T-cell (primary cell): ENCODE results near the gene KRT79. TPM values are rescaled to one million over a fixed set of nuclear protein-coding genes. Genes with fewer than 3 reads are reported as not detected.

ENCODE experiments used
- ATAC-seq, 4 experiments: fragments of 200-7000 bp in 3 of 4; fragments of 150-1000 bp in 1 of 4; cut with Tn5 transposase; replicated peaks in 1 of 4; 1 replicate in 3 of 4; 2 replicates in 1 of 4; pipeline ENCODE4 v1.10.0; 2021; ENCODE audit warnings: moderate library complexity in 3 of 4, mild to moderate bottlenecking in 2 of 4, moderate number of reproducible peaks in 1 of 4
- CTCF ChIA-PET, 2 donors: fragments of 300-600 bp; sonication (Branson Sonifier 250); formaldehyde crosslinking; loops; one replicate each; lab custom pipeline; 2022; ENCODE audit warnings: antibody characterized with exemption in 2 of 2; lab: Charles Lee
- POLR2A ChIA-PET, 2 donors: fragments of 300-600 bp; sonication (Branson Sonifier 250); formaldehyde crosslinking; loops; one replicate each; lab custom pipeline; 2022; ENCODE audit warnings: antibody characterized with exemption in 2 of 2; lab: Charles Lee
- DNase-seq, 35 experiments: peaks; one replicate each; pipeline versions ENCODE4 v3.0.0 to v3.0.0-alpha.2; 2013 to 2023
- H3K27ac ChIP-seq: one replicate; pipeline ENCODE4 v1.5.1; 2013; ENCODE audit warnings: low read length
- H3K27me3 ChIP-seq, 2 experiments: replicated peaks in 1 of 2; 1 replicate in 1 of 2; 2 replicates in 1 of 2; pipeline versions ENCODE4 v1.6.1 to v1.7.0; 2013; ENCODE audit warnings: low read length in 1 of 2, mixed read lengths in 1 of 2; ENCODE audit not compliant: control insufficient read depth in 2 of 2, insufficient read depth in 2 of 2; ENCODE audit errors: extremely low read depth in 1 of 2
- H3K36me3 ChIP-seq, 2 donors: 1 replicate in 1 of 2; 2 replicates in 1 of 2; pipeline versions ENCODE4 v1.6.1 to v1.7.0; 2013; ENCODE audit warnings: low read length in 1 of 2; ENCODE audit not compliant: control insufficient read depth in 2 of 2, insufficient read depth in 1 of 2; ENCODE audit errors: extremely low read depth in 1 of 2
- H3K4me1 ChIP-seq, 2 experiments: 1 replicate in 1 of 2; 2 replicates in 1 of 2; pipeline versions ENCODE4 v1.6.1 to v1.7.0; 2013; ENCODE audit warnings: low read length in 2 of 2, mixed read lengths in 1 of 2; ENCODE audit not compliant: insufficient read depth in 2 of 2, control insufficient read depth in 1 of 2; ENCODE audit errors: extremely low read depth in 1 of 2
- H3K4me3 ChIP-seq, 2 donors: 1 replicate in 1 of 2; 2 replicates in 1 of 2; pipeline versions ENCODE4 v1.5.1 to v1.7.0; 2013; ENCODE audit warnings: mild to moderate bottlenecking in 2 of 2, low read length in 1 of 2, moderate library complexity in 1 of 2; ENCODE audit not compliant: control insufficient read depth in 1 of 2; ENCODE audit errors: extremely low read depth in 1 of 2
- H3K9me3 ChIP-seq: 2 replicates; pipeline ENCODE4 v1.7.0; 2013
- H3K27ac Mint-ChIP-seq, 2 donors: one replicate each; pipeline ENCODE4 v1.8.0; 2020 to 2021; ENCODE audit warnings: mild to moderate bottlenecking in 2 of 2, mixed read lengths in 2 of 2
- H3K27me3 Mint-ChIP-seq, 2 donors: one replicate each; pipeline ENCODE4 v1.8.0; 2021 to 2022; ENCODE audit warnings: mixed read lengths in 2 of 2
- H3K36me3 Mint-ChIP-seq: one replicate; pipeline ENCODE4 v1.8.0; 2021; ENCODE audit warnings: mixed read lengths
- H3K4me1 Mint-ChIP-seq, 3 donors: one replicate each; pipeline ENCODE4 v1.8.0; 2020 to 2022; ENCODE audit warnings: mixed read lengths in 3 of 3, mild to moderate bottlenecking in 1 of 3
- H3K4me3 Mint-ChIP-seq, 3 donors: one replicate each; pipeline ENCODE4 v1.8.0; 2020 to 2022; ENCODE audit warnings: mild to moderate bottlenecking in 3 of 3, mixed read lengths in 3 of 3, moderate library complexity in 3 of 3
- H3K9me3 Mint-ChIP-seq, 3 donors: one replicate each; pipeline ENCODE4 v1.8.0; 2020 to 2022; ENCODE audit warnings: mixed read lengths in 3 of 3
- WGBS: methylation state at CpG from one replicate; pipeline ENCODE4 v1.1.5; 2013; ENCODE audit warnings: missing lambda C conversion rate; ENCODE audit not compliant: insufficient coverage; 5-methylcytosine and 5-hydroxymethylcytosine counted together
- total RNA-seq, 35 experiments: library from RNA in 6 of 35; stranded (reverse) in 6 of 35; fragments of 120-200 nt in 1 of 35; gene quantifications; one replicate each; pipeline versions ENCODE4 v1.2.1 to v1.2.4 and lab custom pipeline; 2013 to 2026

Gene KRT79
- total RNA-seq, 5 donors from 2014 or later (not counting 1 experiment from before 2014, with no cell fraction given), result 0.28 TPM; not detected in 4

GRCh38 chr12:52788876-52789636 is 45.1 kb downstream of the KRT79 start:
- Histone ChIP-seq H3K4me3 (no peak overlapping the region), H3K9me3 (no peaks in the 10 kb centered on the region), H3K4me1 (peaks cover 0 to 7% of the 10 kb centered on the region in 2 experiments), H3K27me3 (peaks cover 0 to 36% of the 10 kb centered on the region in 2 experiments), H3K27ac (no peak overlapping the region), H3K36me3 (no peaks in the 10 kb centered on the region)
- no peaks in the 10 kb centered on the region for H3K9me3 Mint-ChIP-seq
- POLR2A ChIA-PET, result no interaction called here
- no peak for DNase-seq
- peak overlapping the region in 1 of 3 donors; percentile 39 for H3K4me3 Mint-ChIP-seq
- 90% methylated on average over 8 of the region's 11 CpGs for WGBS
- peaks cover 31 to 34% of the 10 kb centered on the region in 2 donors for H3K27me3 Mint-ChIP-seq
- H3K27ac Mint-ChIP-seq, result no peak overlapping the region
- H3K4me1 Mint-ChIP-seq, result peaks cover 14 to 17% (median 15%) of the 10 kb centered on the region in 3 donors
- ATAC-seq, result no peak
- CTCF ChIA-PET, result no interaction called here
- no peaks in the 10 kb centered on the region for H3K36me3 Mint-ChIP-seq

GRCh38 chr12:52788192-52788875 is 45.8 kb downstream of the KRT79 start:
- ATAC-seq, result no peak
- Mint-ChIP-seq H3K27ac (no peak overlapping the region), H3K4me1 (peaks cover 14 to 16% (median 15%) of the 10 kb centered on the region in 3 donors), H3K36me3 (no peaks in the 10 kb centered on the region), H3K27me3 (peaks cover 35 to 39% of the 10 kb centered on the region in 2 donors), H3K9me3 (no peaks in the 10 kb centered on the region), H3K4me3 (no peak overlapping the region)
- no CpG with 5 or more reads among the region's 6 CpGs for WGBS
- ChIA-PET POLR2A (no interaction called here), CTCF (no interaction called here)
- Histone ChIP-seq H3K36me3 (no peaks in the 10 kb centered on the region), H3K4me1 (peaks cover 0 to 7% of the 10 kb centered on the region in 2 experiments), H3K27me3 (peaks cover 0 to 37% of the 10 kb centered on the region in 2 experiments), H3K27ac (no peak overlapping the region), H3K9me3 (no peaks in the 10 kb centered on the region), H3K4me3 (no peak overlapping the region)
- no peak for DNase-seq

- H3K27ac ChIP-seq, result no peak overlapping the region
- Mint-ChIP-seq H3K4me1 (peaks cover 14 to 16% (median 15%) of the 10 kb centered on the region in 3 donors), H3K36me3 (no peaks in the 10 kb centered on the region), H3K27me3 (peaks cover 38 to 40% of the 10 kb centered on the region in 2 donors), H3K9me3 (no peaks in the 10 kb centered on the region), H3K27ac (no peak overlapping the region), H3K4me3 (no peak overlapping the region)
- no peak for DNase-seq
- no peak overlapping the region for H3K4me3 ChIP-seq
- H3K27me3 ChIP-seq, result peaks cover 0 to 37% of the 10 kb centered on the region in 2 experiments
- H3K4me1 ChIP-seq, result peaks cover 0 to 7% of the 10 kb centered on the region in 2 experiments
- WGBS, result 73% methylated on average over 6 of the region's 6 CpGs
- CTCF ChIA-PET, result no interaction called here
- POLR2A ChIA-PET, result no interaction called here
- H3K36me3 ChIP-seq, result no peaks in the 10 kb centered on the region
- no peaks in the 10 kb centered on the region for H3K9me3 ChIP-seq
- ATAC-seq, result no peak
These were observed 46.6 kb downstream of the KRT79 start for GRCh38 chr12:52787324-52788191.

- ATAC-seq (no peak), DNase-seq (no peak)
- 82% methylated on average over 2 of the region's 3 CpGs for WGBS
- ChIA-PET POLR2A (no interaction called here), CTCF (no interaction called here)
- no peaks in the 10 kb centered on the region for H3K9me3 Mint-ChIP-seq
- H3K27me3 Mint-ChIP-seq, result peaks cover 31 to 34% of the 10 kb centered on the region in 2 donors
- Histone ChIP-seq H3K36me3 (no peaks in the 10 kb centered on the region), H3K4me3 (no peak overlapping the region), H3K27ac (no peak overlapping the region), H3K27me3 (peaks cover 4 to 26% of the 10 kb centered on the region in 2 experiments), H3K9me3 (no peaks in the 10 kb centered on the region), H3K4me1 (peaks cover 0 to 3% of the 10 kb centered on the region in 2 experiments)
- H3K36me3 Mint-ChIP-seq, result no peaks in the 10 kb centered on the region
- peaks cover 6 to 15% (median 10%) of the 10 kb centered on the region in 3 donors for H3K4me1 Mint-ChIP-seq
- H3K27ac Mint-ChIP-seq, result no peak overlapping the region
- H3K4me3 Mint-ChIP-seq, result no peak overlapping the region
These were observed 49.2 kb downstream of the KRT79 start for GRCh38 chr12:52784909-52785308.

GRCh38 chr12:52783563-52784316 is 50.4 kb downstream of the KRT79 start:
- peaks cover 4 to 16% of the 10 kb centered on the region in 2 experiments for H3K27me3 ChIP-seq
- CTCF ChIA-PET, result no interaction called here

More at GRCh38 chr12:52783563-52784316, 50.4 kb downstream of the KRT79 start:
- Mint-ChIP-seq H3K27ac (peak overlapping the region in 1 of 2 donors; percentile 42), H3K4me3 (no peak overlapping the region), H3K27me3 (peaks cover 21 to 23% of the 10 kb centered on the region in 2 donors), H3K9me3 (no peaks in the 10 kb centered on the region), H3K36me3 (no peaks in the 10 kb centered on the region), H3K4me1 (peaks cover 0 to 4% (median 0%) of the 10 kb centered on the region in 3 donors)
- DNase-seq (no peak), ATAC-seq (no peak)
- H3K36me3 ChIP-seq, result no peaks in the 10 kb centered on the region
- no peaks in the 10 kb centered on the region for H3K9me3 ChIP-seq
- POLR2A ChIA-PET, result no interaction called here
- 83% methylated on average over 4 of the region's 7 CpGs for WGBS
- H3K4me3 ChIP-seq, result no peak overlapping the region
- no peaks in the 10 kb centered on the region for H3K4me1 ChIP-seq
- no peak overlapping the region for H3K27ac ChIP-seq
